Spleen (tissue), 11 donors: ENCODE results near the gene NFKBIE. TPM values are rescaled to one million over a fixed set of nuclear protein-coding genes. Genes with fewer than 3 reads are reported as not detected.
A peak's percentile ranks its signal among the peaks of the same experiment; 100 is the strongest.

Experiments
- DNase-seq: peaks from one replicate; pipeline ENCODE4 v3.0.0-alpha.2; 2020
- H3K27ac ChIP-seq, 8 donors: fragments of 200-600 bp; sonication (generic) in 7 of 8; 1 replicate in 4 of 8; 2 replicates in 4 of 8; pipeline versions ENCODE4 v1.5.0 to v1.8.0; 2016 to 2021; ENCODE audit warnings: inconsistent platforms in 4 of 8, mild to moderate bottlenecking in 4 of 8, moderate library complexity in 1 of 8
- H3K27me3 ChIP-seq, 7 donors: fragments of 200-600 bp; sonication (generic) in 6 of 7; replicated peaks in 1 of 7; 1 replicate in 4 of 7; 2 replicates in 3 of 7; pipeline versions ENCODE4 v1.5.0 to v1.8.0; 2016 to 2021; ENCODE audit warnings: inconsistent platforms in 3 of 7, mild to moderate bottlenecking in 1 of 7
- H3K36me3 ChIP-seq, 6 donors: fragments of 200-600 bp; sonication (generic) in 5 of 6; 1 replicate in 4 of 6; 2 replicates in 2 of 6; pipeline versions ENCODE4 v1.5.0 to v1.8.0; 2016 to 2021; ENCODE audit warnings: inconsistent platforms in 2 of 6
- H3K4me1 ChIP-seq, 6 donors: fragments of 200-600 bp; sonication (generic) in 5 of 6; 1 replicate in 3 of 6; 2 replicates in 3 of 6; pipeline versions ENCODE4 v1.5.0 to v1.8.0; 2016 to 2021; ENCODE audit warnings: inconsistent platforms in 3 of 6
- H3K4me3 ChIP-seq, 8 donors: fragments of 200-600 bp; sonication (generic) in 7 of 8; 1 replicate in 4 of 8; 2 replicates in 4 of 8; pipeline versions ENCODE4 v1.5.0 to v1.8.0; 2016 to 2021; ENCODE audit warnings: inconsistent platforms in 4 of 8, mild to moderate bottlenecking in 4 of 8, moderate library complexity in 2 of 8
- H3K9me3 ChIP-seq, 8 donors: fragments of 200-600 bp; sonication (generic) in 7 of 8; 1 replicate in 4 of 8; 2 replicates in 4 of 8; pipeline versions ENCODE4 v1.5.0 to v1.8.0; 2016 to 2021; ENCODE audit warnings: inconsistent platforms in 4 of 8
- CTCF ChIP-seq, 11 experiments: fragments of 200-600 bp in 7 of 11; fragments of 450-650 bp in 4 of 11; sonication (generic) in 4 of 11; IDR thresholded peaks in 8 of 11; conservative IDR thresholded peaks in 3 of 11; 1 replicate in 7 of 11; 2 replicates in 4 of 11; pipeline versions ENCODE4 v1.4.0 to v1.8.0; 2016 to 2021; ENCODE audit warnings: antibody characterized with exemption in 11 of 11, inconsistent platforms in 4 of 11, mild to moderate bottlenecking in 1 of 11
- POLR2A ChIP-seq, 3 donors: fragments of 450-650 bp; IDR thresholded peaks; one replicate each; pipeline ENCODE4 v1.5.1; 2017; ENCODE audit warnings: antibody characterized with exemption in 3 of 3, mild to moderate bottlenecking in 1 of 3
- POLR2AphosphoS5 ChIP-seq, 3 donors: sonication (generic); formaldehyde crosslinking; IDR thresholded peaks; one replicate each; pipeline ENCODE4 v1.5.1; 2017; ENCODE audit warnings: antibody characterized with exemption in 3 of 3
- WGBS, 5 donors: extraction: QIAGEN DNeasy Blood & Tissue Kit in 3 of 5; methylation state at CpG; one replicate each; pipeline versions ENCODE4 v1.1.5 to v1.1.7; 2013 to 2018; 5-methylcytosine and 5-hydroxymethylcytosine counted together
- intact Hi-C: fragments of 100-400 bp; cut with DNase I; formaldehyde crosslinking; loops from one replicate; pipeline ENCODE4 v1.15.0; 2023; ENCODE audit warnings: low total_unique reads
- polyA plus RNA-seq, 3 donors: library from polyadenylated mRNA; stranded (reverse); fragments of 200-250 nt; gene quantifications; one replicate each; pipeline ENCODE4 v1.2.1, GENCODE V29; 2013
- total RNA-seq, 7 donors: library from RNA; depleted of rRNA in 3 of 7; stranded (reverse); fragments of >200 nt in 3 of 7; fragmentation: NEBNext Ultra II Directional in 4 of 7; extraction: Animal tissue kit (Norgen Biotek cat#: 25700) in 4 of 7; gene quantifications; one replicate each; pipeline versions ENCODE4 v1.1.0 to v1.2.1, GENCODE V29; 2016 to 2021
- donor health status: healthy with polysubstance abuse.
- donor health status: DM: no; HTN: no; CAD: no; lungs with moderate emphysema.
- donor health status: DM: no; HTN: no; CAD: no.
- donor health status: Bipolar disorder and iron deficiency.
- donor health status: healthy.
- donor health status: DM: no; HTN: no; CAD: no.
- donor health status: DM: yes; HTN: yes; CAD: no.

Gene NFKBIE
- total and polyA plus RNA-seq, 10 donors: 32.2 to 89.7 (median 49.0) TPM

- Histone ChIP-seq H3K9me3 (no peaks in the 10 kb centered on the region), H3K27me3 (peaks cover 4 to 99% (median 54%) of the 10 kb centered on the region in 7 donors), H3K4me3 (no peak overlapping the region), H3K4me1 (peaks cover 9 to 13% (median 11%) of the 10 kb centered on the region in 6 donors), H3K36me3 (no peaks in the 10 kb centered on the region), H3K27ac (no peak overlapping the region)
- DNase-seq: no peak
- TF ChIP-seq POLR2AphosphoS5 (IDR thresholded peaks at IDR 0.05): no peak
- no peak for TF ChIP-seq CTCF (IDR thresholded peaks at IDR 0.05 in 8 of 11, conservative IDR thresholded peaks at IDR 0.05 in 3 of 11)
- no peak for TF ChIP-seq POLR2A (IDR thresholded peaks at IDR 0.05)
- intact Hi-C loops: no loop called here
- 80 to 87% (median 86%) methylated on average over 4 of the region's 4 CpGs for WGBS, 5 donors
Measured at GRCh38 chr6:44292661-44293365, 27.5 kb upstream of the NFKBIE start.

GRCh38 chr6:44291841-44292240 is 26.5 kb upstream of the NFKBIE start:
- H3K36me3 ChIP-seq: no peaks in the 10 kb centered on the region
- no peaks in the 10 kb centered on the region for H3K9me3 ChIP-seq
- intact Hi-C loops: no loop called here
- TF ChIP-seq POLR2AphosphoS5 (IDR thresholded peaks at IDR 0.05) (no peak), CTCF (IDR thresholded peaks at IDR 0.05 in 8 of 11, conservative IDR thresholded peaks at IDR 0.05 in 3 of 11) (no peak), POLR2A (IDR thresholded peaks at IDR 0.05) (no peak)
- 76 to 88% (median 81%) methylated on average over 4 of the region's 4 CpGs for WGBS, 5 donors
- DNase-seq: peak; percentile 51
- no peak overlapping the region for H3K4me3 ChIP-seq
- H3K27ac ChIP-seq: no peak overlapping the region
- H3K27me3 ChIP-seq: peaks cover 0 to 99% (median 44%) of the 10 kb centered on the region in 7 donors
- peaks cover 0 to 3% (median under 1%) of the 10 kb centered on the region in 6 donors for H3K4me1 ChIP-seq

GRCh38 chr6:44289726-44290260 is 24.4 kb upstream of the NFKBIE start:
- no peaks in the 10 kb centered on the region for H3K4me1 ChIP-seq
- H3K27ac ChIP-seq: no peak overlapping the region
- WGBS, 5 donors: 34 to 53% (median 49%) methylated on average over 7 of the region's 7 CpGs
- DNase-seq: no peak
- H3K9me3 ChIP-seq: no peaks in the 10 kb centered on the region
- TF ChIP-seq POLR2A (IDR thresholded peaks at IDR 0.05) (no peak), CTCF (IDR thresholded peaks at IDR 0.05 in 8 of 11, conservative IDR thresholded peaks at IDR 0.05 in 3 of 11) (no peak), POLR2AphosphoS5 (IDR thresholded peaks at IDR 0.05) (no peak)
- intact Hi-C loops: no loop called here
- H3K27me3 ChIP-seq: peaks cover 0 to 97% (median 28%) of the 10 kb centered on the region in 7 donors
- no peaks in the 10 kb centered on the region for H3K36me3 ChIP-seq
- H3K4me3 ChIP-seq: no peak overlapping the region

GRCh38 chr6:44286747-44287146 is 21.4 kb upstream of the NFKBIE start:
- H3K4me1 ChIP-seq: peaks cover 0 to 7% (median 0%) of the 10 kb centered on the region in 6 donors
- no peak for DNase-seq
- intact Hi-C loops: no loop called here
- H3K4me3 ChIP-seq: no peak overlapping the region
- no peak overlapping the region for H3K27ac ChIP-seq
- TF ChIP-seq POLR2AphosphoS5 (IDR thresholded peaks at IDR 0.05) (no peak), CTCF (IDR thresholded peaks at IDR 0.05 in 8 of 11, conservative IDR thresholded peaks at IDR 0.05 in 3 of 11) (no peak), POLR2A (IDR thresholded peaks at IDR 0.05) (no peak)
- 38 to 67% (median 57%) methylated on average over 2 of the region's 2 CpGs for WGBS, 5 donors
- no peaks in the 10 kb centered on the region for H3K9me3 ChIP-seq
- H3K27me3 ChIP-seq: peaks cover 0 to 84% (median 15%) of the 10 kb centered on the region in 7 donors
- H3K36me3 ChIP-seq: no peaks in the 10 kb centered on the region
